Skin of body (tissue), 2 donors: ENCODE data around the gene PHACTR1. TPM values are rescaled to one million over a fixed set of nuclear protein-coding genes. Genes with fewer than 3 reads are reported as not detected.

Source experiments
- DNase-seq: peaks from one replicate; lab custom pipeline; 2025; lab: John Stamatoyannopoulos, UW
- total RNA-seq: library from RNA; depleted of rRNA; stranded (reverse); fragments of >200 nt; gene quantifications from one replicate; pipeline ENCODE4 v1.2.3, GENCODE V29; 2014

The PHACTR1 gene
- total RNA-seq, 1 donor from 2014 or later, result 12.7 TPM

GRCh38 chr6:13188306-13188705, 471.7 kb downstream of the PHACTR1 start:
- DNase-seq, result no peak

- DNase-seq, result no peak
Measured at GRCh38 chr6:13189710-13190109, 473.1 kb downstream of the PHACTR1 start.

GRCh38 chr6:13190376-13190775, 473.8 kb downstream of the PHACTR1 start:
- DNase-seq, result no peak

GRCh38 chr6:13191461-13191860, 474.9 kb downstream of the PHACTR1 start:
- no peak for DNase-seq

- DNase-seq, result no peak
Measured at GRCh38 chr6:13194852-13195251, 478.3 kb downstream of the PHACTR1 start.

GRCh38 chr6:13195803-13196202, 479.2 kb downstream of the PHACTR1 start:
- no peak for DNase-seq

GRCh38 chr6:13198168-13198567, 481.6 kb downstream of the PHACTR1 start:
- no peak for DNase-seq

- DNase-seq, result no peak
Measured at GRCh38 chr6:13201336-13201735, 484.8 kb downstream of the PHACTR1 start.

GRCh38 chr6:13203145-13203544, 486.6 kb downstream of the PHACTR1 start:
- DNase-seq, result no peak

GRCh38 chr6:13205106-13205505, 488.5 kb downstream of the PHACTR1 start:
- no peak for DNase-seq

- no peak for DNase-seq
Measured at GRCh38 chr6:13212096-13212495, 495.5 kb downstream of the PHACTR1 start.

GRCh38 chr6:13212538-13212937, 496.0 kb downstream of the PHACTR1 start:
- DNase-seq, result no peak

- no peak for DNase-seq
Measured at GRCh38 chr6:13215390-13215789, 498.8 kb downstream of the PHACTR1 start.

GRCh38 chr6:13216236-13217014, 499.9 kb downstream of the PHACTR1 start:
- no peak for DNase-seq

- DNase-seq, result no peak
Measured at GRCh38 chr6:13217206-13217905, 500.8 kb downstream of the PHACTR1 start.

GRCh38 chr6:13220266-13220665, 503.7 kb downstream of the PHACTR1 start:
- no peak for DNase-seq

GRCh38 chr6:13222048-13222447, 505.5 kb downstream of the PHACTR1 start:
- no peak for DNase-seq

- no peak for DNase-seq
Measured at GRCh38 chr6:13226071-13226470, 509.5 kb downstream of the PHACTR1 start.

- DNase-seq, result no peak
Measured at GRCh38 chr6:13228264-13229204, 512.0 kb downstream of the PHACTR1 start.

- DNase-seq, result no peak
Measured at GRCh38 chr6:13229205-13230085, 512.9 kb downstream of the PHACTR1 start.

GRCh38 chr6:13233106-13233505, 516.5 kb downstream of the PHACTR1 start:
- DNase-seq, result no peak
